Neural crest cell (in vitro differentiated cells): ENCODE data around the gene AUTS2. TPM values are rescaled to one million over a fixed set of nuclear protein-coding genes. Genes with fewer than 3 reads are reported as not detected.

Experiments
- DNase-seq: peaks from one replicate; pipeline ENCODE4 v3.0.0; 2021; ENCODE audit warnings: low read depth, mixed read lengths, low spot score
- H3K27ac Mint-ChIP-seq: one replicate; pipeline ENCODE4 v1.8.0; 2021; ENCODE audit warnings: mild to moderate bottlenecking, mixed read lengths; ENCODE audit not compliant: unreplicated experiment
- H3K27me3 Mint-ChIP-seq: 2 replicates; pipeline ENCODE4 v1.8.0; 2021; ENCODE audit warnings: low read depth, mild to moderate bottlenecking, mixed read lengths
- H3K36me3 Mint-ChIP-seq: 2 replicates; pipeline ENCODE4 v1.8.0; 2021; ENCODE audit warnings: low read depth, mild to moderate bottlenecking, mixed read lengths
- H3K4me1 Mint-ChIP-seq: 2 replicates; pipeline ENCODE4 v1.8.0; 2021; ENCODE audit warnings: mixed read lengths
- H3K4me3 Mint-ChIP-seq: one replicate; pipeline ENCODE4 v1.8.0; 2021; ENCODE audit warnings: mild to moderate bottlenecking, mixed read lengths
- H3K9me3 Mint-ChIP-seq: 2 replicates; pipeline ENCODE4 v1.8.0; 2021; ENCODE audit warnings: mixed read lengths
- total RNA-seq: library from RNA; stranded (reverse); gene quantifications from 2 replicates; pipeline ENCODE4 v1.2.1, GENCODE V29; 2021
- TF ChIP-seq, protein P1 (sequence below): fragments of 200-600 bp; sonication (generic); conservative IDR thresholded peaks from 2 replicates; pipeline ENCODE4 v1.5.0; 2021; ENCODE audit warnings: antibody characterized with exemption, mild to moderate bottlenecking

The AUTS2 gene
- total RNA-seq, 1 donor from 2014 or later: 152 TPM

DNA sequence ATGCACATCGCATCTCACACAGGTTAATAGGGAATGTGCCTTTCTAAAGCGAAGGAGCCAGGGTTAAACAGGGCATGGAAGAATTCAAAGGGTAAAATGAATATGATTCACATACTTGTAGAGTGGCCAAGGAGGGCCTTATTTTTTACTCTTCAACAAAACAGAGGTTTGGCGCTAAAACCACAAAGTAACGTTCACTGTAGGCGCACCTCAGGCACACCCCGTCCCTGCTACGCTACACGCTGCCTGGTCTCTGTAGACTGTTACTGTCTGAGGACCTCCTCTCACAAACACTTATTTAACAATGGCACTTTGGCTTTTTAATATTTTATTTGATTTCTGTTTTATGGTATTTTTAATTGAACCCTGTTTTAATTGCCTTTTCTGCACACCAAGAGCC, 1071.6 kb downstream of the AUTS2 start:
- H3K4me1 Mint-ChIP-seq: peaks cover 12% of the 10 kb centered on the region
- DNase-seq: no peak
- H3K9me3 Mint-ChIP-seq: no peaks in the 10 kb centered on the region
- H3K27ac Mint-ChIP-seq: no peak overlapping the region
- H3K4me3 Mint-ChIP-seq: no peak overlapping the region
- TF ChIP-seq, protein P1, sequence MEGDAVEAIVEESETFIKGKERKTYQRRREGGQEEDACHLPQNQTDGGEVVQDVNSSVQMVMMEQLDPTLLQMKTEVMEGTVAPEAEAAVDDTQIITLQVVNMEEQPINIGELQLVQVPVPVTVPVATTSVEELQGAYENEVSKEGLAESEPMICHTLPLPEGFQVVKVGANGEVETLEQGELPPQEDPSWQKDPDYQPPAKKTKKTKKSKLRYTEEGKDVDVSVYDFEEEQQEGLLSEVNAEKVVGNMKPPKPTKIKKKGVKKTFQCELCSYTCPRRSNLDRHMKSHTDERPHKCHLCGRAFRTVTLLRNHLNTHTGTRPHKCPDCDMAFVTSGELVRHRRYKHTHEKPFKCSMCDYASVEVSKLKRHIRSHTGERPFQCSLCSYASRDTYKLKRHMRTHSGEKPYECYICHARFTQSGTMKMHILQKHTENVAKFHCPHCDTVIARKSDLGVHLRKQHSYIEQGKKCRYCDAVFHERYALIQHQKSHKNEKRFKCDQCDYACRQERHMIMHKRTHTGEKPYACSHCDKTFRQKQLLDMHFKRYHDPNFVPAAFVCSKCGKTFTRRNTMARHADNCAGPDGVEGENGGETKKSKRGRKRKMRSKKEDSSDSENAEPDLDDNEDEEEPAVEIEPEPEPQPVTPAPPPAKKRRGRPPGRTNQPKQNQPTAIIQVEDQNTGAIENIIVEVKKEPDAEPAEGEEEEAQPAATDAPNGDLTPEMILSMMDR: no peak
- H3K27me3 Mint-ChIP-seq: no peaks in the 10 kb centered on the region
- H3K36me3 Mint-ChIP-seq: no peaks in the 10 kb centered on the region

DNA sequence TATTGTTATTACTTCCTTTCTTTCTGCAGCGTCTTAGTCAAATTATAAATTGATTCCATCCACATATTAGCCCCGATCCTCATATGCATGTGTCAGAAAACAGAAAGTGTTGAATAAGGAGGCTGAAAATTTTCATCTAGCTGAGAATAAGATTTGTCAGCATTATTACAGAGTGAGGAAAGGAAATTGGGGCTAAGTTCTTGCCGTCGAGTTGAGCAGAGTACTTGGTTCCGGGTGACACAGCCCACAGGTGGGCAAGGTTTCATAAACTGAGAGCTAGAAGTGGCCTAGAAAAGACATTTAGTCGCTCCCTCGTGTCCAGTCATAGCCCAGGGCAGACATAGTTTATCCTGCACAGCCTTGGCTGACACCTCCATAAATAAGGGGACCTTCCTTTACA, 1072.0 kb downstream of the AUTS2 start:
- Mint-ChIP-seq H3K36me3 (no peaks in the 10 kb centered on the region), H3K4me1 (peaks cover 12% of the 10 kb centered on the region), H3K27me3 (no peaks in the 10 kb centered on the region), H3K9me3 (no peaks in the 10 kb centered on the region), H3K4me3 (no peak overlapping the region), H3K27ac (no peak overlapping the region)
- DNase-seq: no peak
- TF ChIP-seq, protein P1: no peak

DNA sequence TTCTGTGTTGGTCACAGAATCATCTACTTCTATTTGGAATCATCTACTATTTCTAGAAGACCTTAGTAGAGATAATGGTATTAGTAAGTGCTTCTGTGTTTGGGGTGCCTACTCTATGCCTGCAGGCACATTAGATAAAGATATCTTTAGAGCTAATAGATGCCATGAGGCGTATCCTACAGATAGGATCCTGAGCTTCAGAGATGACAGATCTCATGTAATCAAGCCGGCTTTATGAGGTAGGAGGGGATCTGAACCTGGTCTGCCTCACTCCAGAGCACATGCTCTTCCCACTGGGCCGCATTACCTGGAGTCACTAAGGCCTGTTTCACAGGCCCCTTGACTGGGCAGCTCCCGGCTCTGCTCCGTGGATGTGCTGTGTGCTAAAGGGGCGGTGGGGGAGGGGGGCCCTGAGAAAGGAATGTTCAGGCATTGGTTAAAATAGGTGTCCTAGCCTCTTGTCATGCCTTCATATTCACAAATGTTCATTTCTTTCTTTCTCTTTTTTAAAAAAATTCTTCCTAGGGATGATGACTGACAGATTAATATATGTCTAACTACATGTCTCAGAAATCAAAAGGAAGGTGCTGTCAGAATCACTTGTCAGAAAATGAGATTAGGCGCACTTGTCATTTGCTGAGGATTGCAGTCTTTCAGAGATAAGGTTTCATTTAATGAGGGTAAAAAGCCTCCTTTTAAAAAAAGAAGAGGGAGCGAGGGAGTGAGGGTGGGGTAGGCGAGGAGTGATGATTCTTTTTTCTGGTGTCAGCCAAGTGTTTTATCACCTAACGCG, 1075.7 kb downstream of the AUTS2 start:
- Mint-ChIP-seq H3K27ac (no peak overlapping the region), H3K4me1 (peaks cover 12% of the 10 kb centered on the region), H3K9me3 (no peaks in the 10 kb centered on the region), H3K27me3 (no peaks in the 10 kb centered on the region), H3K36me3 (peaks cover 7% of the 10 kb centered on the region), H3K4me3 (no peak overlapping the region)
- DNase-seq: no peak
- TF ChIP-seq, protein P1: no peak

DNA sequence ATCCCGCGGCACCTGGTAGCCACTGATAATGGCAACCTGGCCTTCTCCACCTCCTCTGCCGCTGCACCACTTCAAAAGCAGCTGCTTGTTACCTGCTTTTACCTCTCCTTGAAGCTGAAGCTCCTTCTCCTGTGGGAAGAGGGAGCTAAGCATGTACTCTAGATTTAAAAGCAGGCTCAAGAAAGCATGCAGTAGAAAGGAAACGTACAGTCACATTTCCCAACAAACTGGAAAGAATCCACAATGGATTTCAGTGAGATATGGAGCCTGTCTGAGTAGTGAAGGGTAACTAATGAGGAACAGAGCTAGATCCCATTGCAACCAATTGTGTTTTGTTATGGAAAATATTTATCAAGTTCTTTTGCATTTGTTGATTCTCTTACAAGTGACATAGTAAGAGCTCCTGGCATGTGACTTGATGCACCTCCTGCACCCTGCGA, 1076.3 kb downstream of the AUTS2 start:
- H3K4me1 Mint-ChIP-seq: peaks cover 12% of the 10 kb centered on the region
- no peak overlapping the region for H3K27ac Mint-ChIP-seq
- H3K4me3 Mint-ChIP-seq: no peak overlapping the region
- H3K9me3 Mint-ChIP-seq: no peaks in the 10 kb centered on the region
- TF ChIP-seq, protein P1: no peak
- H3K27me3 Mint-ChIP-seq: peaks cover 2% of the 10 kb centered on the region
- no peak for DNase-seq
- peaks cover 7% of the 10 kb centered on the region for H3K36me3 Mint-ChIP-seq

DNA sequence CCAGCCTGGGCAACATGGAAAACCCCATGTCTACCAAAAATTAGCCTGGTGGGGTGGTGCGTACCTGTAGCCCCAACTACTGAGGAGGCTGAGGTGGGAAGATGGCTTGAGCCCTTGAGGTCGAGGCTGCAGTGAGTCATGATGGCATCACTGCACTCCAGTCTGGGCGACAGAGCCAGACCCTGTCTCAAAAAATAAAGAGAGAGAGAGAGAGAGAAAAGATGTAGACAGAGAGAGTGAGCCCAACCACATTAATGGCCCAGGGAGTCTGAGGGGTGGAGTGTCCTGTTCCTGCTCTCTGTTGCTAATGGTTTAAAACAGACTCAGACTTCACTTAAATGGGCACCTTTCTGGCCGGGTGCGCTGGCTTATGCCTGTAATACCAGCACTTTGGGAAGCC, 1078.0 kb downstream of the AUTS2 start:
- H3K27ac Mint-ChIP-seq: peak overlapping the region; percentile 16
- DNase-seq: no peak
- peaks cover 7% of the 10 kb centered on the region for H3K36me3 Mint-ChIP-seq
- H3K4me3 Mint-ChIP-seq: no peak overlapping the region
- TF ChIP-seq, protein P1: no peak
- H3K27me3 Mint-ChIP-seq: peaks cover 9% of the 10 kb centered on the region
- no peaks in the 10 kb centered on the region for H3K9me3 Mint-ChIP-seq
- H3K4me1 Mint-ChIP-seq: peaks cover 12% of the 10 kb centered on the region
